Measurements from ENCODE around the gene OPN1SW. TPM values are rescaled to one million over a fixed set of nuclear protein-coding genes. Genes with fewer than 3 reads are reported as not detected.

OPN1SW gene
- total RNA-seq, 2 donors from 2014 or later, result not detected

DNA sequence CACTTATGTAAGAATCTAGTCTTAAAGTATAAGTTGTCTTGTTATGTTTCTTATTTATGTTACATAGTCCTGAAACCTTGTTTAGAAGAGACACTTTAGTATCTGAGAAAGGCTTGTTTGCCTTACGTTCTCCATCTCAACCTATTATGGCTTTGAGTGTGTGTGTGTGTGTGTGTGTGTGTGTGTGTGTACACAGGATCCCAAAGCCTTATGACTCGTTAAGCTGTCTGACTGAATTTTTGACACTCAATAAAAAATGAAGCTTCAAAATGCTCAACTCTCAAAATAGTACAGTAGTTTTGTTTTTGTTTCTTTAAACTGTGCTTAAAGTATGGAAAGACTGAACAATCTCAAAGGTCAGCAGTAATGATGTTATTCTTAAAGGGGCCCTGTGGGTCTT, 18.4 kb downstream of the OPN1SW start:
- H3K4me1 ChIP-seq, result no peaks in the 10 kb centered on the region
- intact Hi-C loops (cut with DNase I), result no loop called here
- H3K27me3 ChIP-seq, result no peaks in the 10 kb centered on the region
- H3K36me3 ChIP-seq (replicated peaks in 1 of 2; ENCODE audit: insufficient read depth in 1 of 2, low read depth in 2 of 2), result peaks cover 12 to 21% of the 10 kb centered on the region in 2 donors
- no peak overlapping the region for H3K27ac ChIP-seq
- ATAC-seq (no peak), DNase-seq (no peak)
- H3K9me3 ChIP-seq, result no peaks in the 10 kb centered on the region
- no peak overlapping the region for H3K4me3 ChIP-seq
- TF ChIP-seq POLR2A (IDR thresholded peaks at IDR 0.05), result no peak
- TF ChIP-seq, protein P1, sequence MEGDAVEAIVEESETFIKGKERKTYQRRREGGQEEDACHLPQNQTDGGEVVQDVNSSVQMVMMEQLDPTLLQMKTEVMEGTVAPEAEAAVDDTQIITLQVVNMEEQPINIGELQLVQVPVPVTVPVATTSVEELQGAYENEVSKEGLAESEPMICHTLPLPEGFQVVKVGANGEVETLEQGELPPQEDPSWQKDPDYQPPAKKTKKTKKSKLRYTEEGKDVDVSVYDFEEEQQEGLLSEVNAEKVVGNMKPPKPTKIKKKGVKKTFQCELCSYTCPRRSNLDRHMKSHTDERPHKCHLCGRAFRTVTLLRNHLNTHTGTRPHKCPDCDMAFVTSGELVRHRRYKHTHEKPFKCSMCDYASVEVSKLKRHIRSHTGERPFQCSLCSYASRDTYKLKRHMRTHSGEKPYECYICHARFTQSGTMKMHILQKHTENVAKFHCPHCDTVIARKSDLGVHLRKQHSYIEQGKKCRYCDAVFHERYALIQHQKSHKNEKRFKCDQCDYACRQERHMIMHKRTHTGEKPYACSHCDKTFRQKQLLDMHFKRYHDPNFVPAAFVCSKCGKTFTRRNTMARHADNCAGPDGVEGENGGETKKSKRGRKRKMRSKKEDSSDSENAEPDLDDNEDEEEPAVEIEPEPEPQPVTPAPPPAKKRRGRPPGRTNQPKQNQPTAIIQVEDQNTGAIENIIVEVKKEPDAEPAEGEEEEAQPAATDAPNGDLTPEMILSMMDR (IDR thresholded peaks at IDR 0.05), result no peak
- 59 to 61% methylated on average over 2 of the region's 2 CpGs for WGBS, 2 donors

DNA sequence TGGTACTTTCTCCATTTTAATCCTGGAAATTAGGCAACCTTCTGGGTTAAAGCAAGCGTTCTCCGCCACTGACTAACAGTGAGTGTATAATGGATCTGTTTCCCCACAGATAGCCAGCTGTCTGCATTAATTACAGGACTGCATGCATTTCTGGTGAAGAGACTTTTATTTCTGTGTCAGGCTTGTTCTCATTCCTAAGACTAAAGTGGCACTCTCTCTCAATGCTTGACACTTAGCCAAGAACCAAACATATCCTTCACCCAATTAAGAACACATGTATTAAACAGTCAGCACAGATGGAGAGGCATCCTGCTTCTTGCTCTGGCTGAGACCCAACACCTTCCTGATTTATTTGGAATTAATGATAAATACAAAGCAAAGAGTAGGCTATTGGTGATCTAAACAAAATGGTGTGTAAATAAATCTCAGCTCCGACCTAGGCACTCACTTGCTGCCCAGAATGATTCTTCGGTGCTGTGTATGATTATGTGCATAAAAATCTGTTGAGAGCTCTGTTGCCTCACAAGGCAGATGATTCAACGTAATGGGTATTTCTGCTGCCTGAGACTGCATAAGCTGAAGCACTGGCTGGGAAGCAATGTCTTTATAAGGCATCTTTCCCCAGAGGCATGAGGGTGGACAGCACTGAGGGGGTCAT, 19.6 kb downstream of the OPN1SW start:
- no peak for DNase-seq
- no peak overlapping the region for H3K27ac ChIP-seq

DNA sequence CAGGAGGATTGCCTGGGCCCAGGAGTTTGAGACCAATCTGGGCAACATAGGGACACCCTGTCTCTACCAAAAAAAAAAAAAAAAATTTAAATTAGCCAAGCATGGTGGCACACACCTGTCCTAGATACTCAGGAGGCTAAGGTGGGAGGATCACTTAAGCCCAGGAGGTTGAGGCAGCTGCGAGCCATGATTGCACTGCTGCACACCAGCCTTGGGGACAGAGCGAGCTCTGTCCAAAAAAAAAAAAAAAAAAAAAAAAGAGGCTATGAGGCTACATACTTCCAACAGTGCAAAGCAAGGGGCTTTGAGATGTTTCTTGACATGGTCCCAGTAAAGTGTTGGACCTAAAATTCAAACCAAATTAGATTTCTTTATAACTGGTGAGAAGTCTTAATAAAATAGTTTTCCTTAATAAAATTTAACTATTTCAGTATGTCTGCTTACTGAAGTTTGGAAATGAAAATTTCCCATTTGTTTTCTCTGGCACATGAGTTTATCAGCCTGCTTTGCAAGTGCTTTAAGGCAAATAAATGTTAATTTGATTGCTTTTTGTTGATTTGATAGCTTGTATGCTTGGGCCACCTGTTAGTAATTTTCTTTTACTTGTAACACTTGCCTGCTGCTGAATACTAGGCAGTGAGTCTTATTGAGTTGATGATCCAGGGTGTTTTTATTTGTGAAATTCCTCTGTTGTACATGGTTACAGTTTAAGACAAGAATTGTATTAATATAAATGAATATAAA, 20.3 kb downstream of the OPN1SW start:
- DNase-seq, result no peak
- Histone ChIP-seq H3K27ac (no peak overlapping the region), H3K4me3 (no peak overlapping the region), H3K9me3 (no peaks in the 10 kb centered on the region), H3K27me3 (no peaks in the 10 kb centered on the region), H3K4me1 (no peaks in the 10 kb centered on the region), H3K36me3 (replicated peaks in 1 of 2; ENCODE audit: insufficient read depth in 1 of 2, low read depth in 2 of 2) (peaks cover 12 to 21% of the 10 kb centered on the region in 2 donors)
- TF ChIP-seq, protein P1 (IDR thresholded peaks at IDR 0.05), result no peak
- no peak for TF ChIP-seq POLR2A (IDR thresholded peaks at IDR 0.05)
- ATAC-seq, result no peak
- intact Hi-C loops (cut with DNase I), result no loop called here
- WGBS, 2 donors, result 73 to 85% methylated on average over 1 to 2 of the region's 2 CpGs

More for the DNA sequence above, 19.6 kb downstream of the OPN1SW start:
- 81 to 85% methylated on average over 5 of the region's 5 CpGs for WGBS, 2 donors
- no peak for ATAC-seq
- H3K9me3 ChIP-seq, result no peaks in the 10 kb centered on the region
- peaks cover 12 to 21% of the 10 kb centered on the region in 2 donors for H3K36me3 ChIP-seq (replicated peaks in 1 of 2; ENCODE audit: insufficient read depth in 1 of 2, low read depth in 2 of 2)
- TF ChIP-seq POLR2A (IDR thresholded peaks at IDR 0.05), result no peak
- TF ChIP-seq, protein P1 (IDR thresholded peaks at IDR 0.05), result no peak
- no peak overlapping the region for H3K4me3 ChIP-seq
- intact Hi-C loops (cut with DNase I), result no loop called here
- H3K4me1 ChIP-seq, result no peaks in the 10 kb centered on the region
- H3K27me3 ChIP-seq, result no peaks in the 10 kb centered on the region

DNA sequence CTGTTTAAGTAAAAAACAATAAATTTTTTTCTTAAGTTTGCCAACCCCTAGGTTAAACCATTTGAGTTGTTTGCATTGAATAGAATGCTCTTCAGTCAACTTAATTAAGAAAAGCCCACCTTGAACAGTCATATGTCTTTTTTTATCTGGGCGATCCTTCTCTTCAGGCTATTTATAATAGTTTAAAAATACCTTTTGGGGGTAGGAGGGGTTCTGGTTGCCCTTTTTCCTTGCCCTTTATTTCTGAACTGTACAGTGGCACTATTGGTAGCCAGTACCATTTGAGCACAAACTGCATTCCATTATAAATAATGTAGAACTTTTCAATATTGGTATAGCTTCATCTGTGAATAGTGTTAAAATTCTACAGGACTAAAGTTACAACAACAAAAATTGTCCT, 23.3 kb downstream of the OPN1SW start:
- 83 to 92% methylated on average over 1 of the region's 1 CpG for WGBS, 2 donors
- TF ChIP-seq POLR2A (IDR thresholded peaks at IDR 0.05), result no peak
- TF ChIP-seq, protein P1 (IDR thresholded peaks at IDR 0.05), result no peak
- peaks cover 6 to 18% of the 10 kb centered on the region in 2 donors for H3K36me3 ChIP-seq (replicated peaks in 1 of 2; ENCODE audit: insufficient read depth in 1 of 2, low read depth in 2 of 2)

More for the DNA sequence above, 23.3 kb downstream of the OPN1SW start:
- Histone ChIP-seq H3K27ac (no peak overlapping the region), H3K27me3 (no peaks in the 10 kb centered on the region), H3K4me3 (no peak overlapping the region), H3K9me3 (no peaks in the 10 kb centered on the region), H3K4me1 (peaks cover 14% of the 10 kb centered on the region)
- intact Hi-C loops (cut with DNase I), result no loop called here
- DNase-seq (no peak), ATAC-seq (no peak)
